RPMI8226 (cell line): ENCODE measurements around the gene LETM1.

Experiments used
- DNase-seq: peaks from one replicate; pipeline ENCODE4 v3.0.0-alpha.2; 2015

LETM1 gene

DNA sequence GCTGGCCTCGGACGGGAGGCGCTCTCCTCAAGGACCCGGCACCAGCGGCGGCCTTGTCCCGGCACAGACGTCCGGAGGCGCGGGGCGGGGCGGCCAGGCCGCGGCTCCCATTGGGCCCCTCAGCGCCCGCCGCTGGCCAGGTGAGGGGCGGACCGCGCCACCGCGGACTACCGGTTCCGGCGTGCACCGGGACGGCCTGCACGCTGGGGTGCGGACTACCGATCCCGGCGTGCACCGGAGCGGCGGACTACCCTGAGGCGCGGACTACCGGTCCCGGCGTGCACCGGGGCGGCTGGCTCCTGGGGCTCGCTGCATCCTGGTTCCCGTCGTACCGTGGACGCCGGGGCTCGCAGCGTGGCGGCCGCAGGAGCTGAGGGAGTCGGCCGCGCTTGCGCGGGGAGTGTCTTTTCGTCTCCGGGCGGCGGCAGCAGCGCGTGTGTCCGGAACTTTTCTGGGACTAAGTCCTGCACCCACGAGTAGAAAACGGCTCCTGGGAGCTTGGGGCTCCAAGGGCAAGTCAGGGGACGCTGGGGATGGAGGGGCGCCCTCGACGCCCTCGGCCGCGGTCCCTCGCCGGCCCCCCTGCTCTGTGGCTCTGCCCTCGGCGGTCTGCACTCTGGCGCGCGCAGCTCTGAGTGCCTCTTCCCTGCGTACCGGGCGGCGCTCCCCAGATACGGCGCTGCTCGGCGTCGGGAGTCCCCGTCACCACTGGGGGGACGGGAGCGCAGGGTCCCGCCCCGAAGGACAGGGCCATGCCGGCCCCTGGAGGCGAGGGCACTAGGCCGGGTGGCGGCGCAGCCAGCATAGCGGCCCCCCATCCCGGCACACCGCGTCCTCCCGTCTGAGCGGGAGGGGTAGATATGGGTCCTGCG lies at the start of gene LETM1:
LETM1 (minus strand) TSS at position 86 of the 872 bp plus-strand sequence. CDS start 206 bp downstream, outside the sequence.
- peak; percentile 90 for DNase-seq

DNA sequence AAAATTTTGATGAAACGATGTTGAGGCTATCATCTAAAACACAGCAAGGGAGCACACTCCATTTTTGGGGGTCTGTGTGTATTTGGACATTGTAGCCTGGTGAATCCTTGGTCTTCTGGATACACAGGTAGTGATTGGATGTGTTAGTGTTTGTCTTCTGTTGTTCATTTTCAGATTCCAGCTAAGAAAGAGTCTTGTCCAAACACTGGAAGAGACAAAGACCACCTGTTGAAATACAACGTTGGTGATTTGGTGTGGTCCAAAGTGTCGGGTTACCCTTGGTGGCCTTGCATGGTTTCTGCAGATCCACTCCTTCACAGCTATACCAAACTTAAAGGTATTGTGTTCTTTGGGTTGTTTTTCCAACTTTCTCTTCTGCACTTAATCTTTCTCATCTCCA lies 48.1 kb upstream of the LETM1 start:
- DNase-seq, result no peak

DNA sequence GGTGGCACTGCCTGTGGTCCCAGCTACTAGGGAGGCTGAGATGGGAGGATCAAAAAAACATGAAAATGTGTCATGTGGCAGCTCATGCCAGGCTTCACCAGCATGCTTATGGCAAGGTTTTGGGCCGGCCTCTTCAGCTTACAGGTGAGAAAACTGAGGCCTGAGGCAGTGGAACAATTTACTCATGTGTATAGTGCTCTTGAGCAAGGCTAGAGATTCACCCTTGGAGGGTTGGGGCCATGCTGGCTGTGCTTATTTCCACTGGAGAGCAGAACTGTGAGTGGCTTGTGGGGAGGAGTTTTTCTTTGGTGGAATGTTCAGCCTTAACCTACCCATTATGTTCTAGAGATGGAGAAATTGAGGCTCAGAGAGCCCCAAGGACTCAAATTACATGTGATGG lies 47.1 kb upstream of the LETM1 start:
- no peak for DNase-seq

- no peak for DNase-seq
These were observed 46.3 kb upstream of the LETM1 start for GRCh38 chr4:1902243-1902642.

DNA sequence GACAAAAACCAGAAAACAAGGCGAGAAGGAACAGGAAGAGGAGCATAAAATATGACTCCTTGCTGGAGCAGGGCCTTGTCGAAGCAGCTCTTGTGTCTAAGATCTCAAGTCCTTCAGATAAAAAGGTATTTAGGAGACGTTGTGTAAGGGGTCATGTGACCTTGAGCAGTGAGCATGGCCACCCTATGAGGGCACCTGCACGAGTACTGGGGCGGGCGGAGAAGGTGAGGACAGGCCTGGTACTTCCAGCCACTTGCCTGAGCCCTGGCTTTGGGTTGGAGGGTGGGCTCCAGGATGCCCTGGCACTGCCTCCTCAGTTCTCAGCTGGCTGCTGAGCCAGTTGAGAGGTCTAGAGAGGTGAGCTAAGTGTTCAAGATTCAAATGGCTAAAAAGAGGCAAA lies 45.2 kb upstream of the LETM1 start:
- no peak for DNase-seq

DNA sequence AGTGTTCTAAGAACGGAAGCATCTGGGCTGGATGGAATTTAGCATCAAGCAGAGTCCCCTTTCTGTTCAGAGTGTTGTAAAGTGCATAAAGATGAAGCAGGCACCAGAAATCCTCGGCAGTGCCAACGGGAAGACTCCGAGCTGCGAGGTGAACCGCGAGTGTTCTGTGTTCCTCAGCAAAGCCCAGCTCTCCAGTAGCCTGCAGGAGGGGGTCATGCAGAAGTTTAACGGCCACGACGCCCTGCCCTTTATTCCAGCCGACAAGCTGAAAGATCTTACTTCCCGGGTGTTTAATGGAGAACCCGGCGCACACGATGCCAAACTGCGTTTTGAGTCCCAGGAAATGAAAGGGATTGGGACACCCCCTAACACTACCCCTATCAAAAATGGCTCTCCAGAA lies 44.7 kb upstream of the LETM1 start:
- DNase-seq, result no peak

DNA sequence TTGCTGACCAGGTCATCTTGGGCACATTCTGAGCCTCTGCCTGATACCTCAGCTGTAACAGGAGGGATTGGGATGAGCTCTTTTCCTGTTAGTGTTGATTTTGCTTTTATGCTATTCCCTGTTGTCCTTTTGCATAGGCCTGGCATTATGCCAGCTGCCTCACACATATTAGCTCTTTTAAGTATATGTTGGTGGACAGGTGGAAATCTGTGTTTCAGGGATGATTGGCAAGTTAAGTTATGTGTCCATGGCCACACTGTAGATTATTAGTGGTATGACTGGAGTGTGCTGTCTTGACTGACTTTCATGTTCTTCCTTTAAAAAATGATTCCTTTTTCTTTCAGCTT lies 44.1 kb upstream of the LETM1 start:
- no peak for DNase-seq

DNA sequence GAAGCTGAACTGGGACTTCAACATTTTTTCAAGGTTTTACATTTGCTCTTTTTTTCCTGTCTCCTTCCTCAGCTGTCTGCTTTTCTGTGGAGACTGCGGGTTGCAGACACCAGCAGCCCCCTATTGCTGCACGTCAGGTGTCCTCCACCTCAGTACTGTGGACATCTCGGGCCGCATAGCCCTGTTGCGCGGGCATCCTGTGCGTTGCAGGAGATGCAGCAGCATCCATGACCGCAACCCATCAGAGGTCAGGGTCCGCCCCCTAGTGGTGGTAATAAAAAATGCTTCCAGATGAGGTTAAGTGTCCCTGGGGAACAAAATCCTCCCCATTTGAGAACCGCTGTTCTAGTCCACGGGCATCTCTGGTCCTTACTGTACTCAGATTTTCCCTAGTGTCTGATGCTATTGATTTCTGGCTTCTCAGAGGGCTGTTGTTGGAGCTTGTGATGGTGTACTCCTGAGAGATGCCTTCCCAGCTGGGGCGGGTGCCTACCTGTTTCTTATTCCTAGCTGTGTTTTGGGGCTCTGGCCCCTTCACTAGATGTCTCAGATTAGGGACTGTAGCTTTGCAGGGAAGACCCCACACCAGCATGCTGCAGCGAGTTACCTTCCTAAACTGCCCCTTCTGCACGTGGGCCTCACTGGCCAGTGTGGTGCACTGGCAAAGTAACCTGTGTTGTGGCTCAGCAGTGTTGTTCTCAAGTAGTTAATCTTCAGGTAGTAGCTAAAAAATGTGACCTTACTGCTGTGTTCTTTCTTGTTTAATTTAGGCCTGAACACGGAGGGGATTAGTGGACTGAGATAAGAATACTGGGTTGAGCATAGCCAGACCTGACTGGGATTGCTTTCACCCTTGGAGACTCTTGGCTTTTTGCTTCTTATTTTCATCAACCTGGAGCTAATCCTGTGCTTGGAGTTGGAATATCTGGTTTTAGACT lies 43.5 kb upstream of the LETM1 start:
- DNase-seq, result peak; percentile 74

GRCh38 chr4:1898681-1899080 lies 42.7 kb upstream of the LETM1 start:
- DNase-seq, result no peak

DNA sequence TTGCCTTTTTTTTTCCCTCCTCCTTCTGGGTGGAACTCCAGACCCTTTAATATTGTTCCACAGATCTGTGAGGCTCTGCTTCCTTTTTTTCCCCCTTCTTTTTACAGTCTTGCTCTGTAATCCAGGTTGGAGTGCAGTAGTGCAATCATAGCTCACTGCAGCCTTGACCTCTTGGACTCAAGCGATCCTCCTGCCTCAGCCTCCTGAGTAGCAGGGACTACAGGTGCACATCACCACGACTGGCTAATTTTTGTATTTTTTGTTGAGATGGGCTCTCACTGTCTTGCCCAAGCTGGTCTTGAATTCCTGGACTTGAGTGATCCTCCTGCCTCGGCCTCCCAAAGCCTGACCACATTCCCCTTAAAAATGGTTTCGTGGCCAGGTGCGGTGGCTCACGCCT lies 42.1 kb upstream of the LETM1 start:
- DNase-seq, result no peak

GRCh38 chr4:1896658-1896991 lies 40.7 kb upstream of the LETM1 start:
- no peak for DNase-seq

GRCh38 chr4:1895971-1896657 lies 40.2 kb upstream of the LETM1 start:
- no peak for DNase-seq

DNA sequence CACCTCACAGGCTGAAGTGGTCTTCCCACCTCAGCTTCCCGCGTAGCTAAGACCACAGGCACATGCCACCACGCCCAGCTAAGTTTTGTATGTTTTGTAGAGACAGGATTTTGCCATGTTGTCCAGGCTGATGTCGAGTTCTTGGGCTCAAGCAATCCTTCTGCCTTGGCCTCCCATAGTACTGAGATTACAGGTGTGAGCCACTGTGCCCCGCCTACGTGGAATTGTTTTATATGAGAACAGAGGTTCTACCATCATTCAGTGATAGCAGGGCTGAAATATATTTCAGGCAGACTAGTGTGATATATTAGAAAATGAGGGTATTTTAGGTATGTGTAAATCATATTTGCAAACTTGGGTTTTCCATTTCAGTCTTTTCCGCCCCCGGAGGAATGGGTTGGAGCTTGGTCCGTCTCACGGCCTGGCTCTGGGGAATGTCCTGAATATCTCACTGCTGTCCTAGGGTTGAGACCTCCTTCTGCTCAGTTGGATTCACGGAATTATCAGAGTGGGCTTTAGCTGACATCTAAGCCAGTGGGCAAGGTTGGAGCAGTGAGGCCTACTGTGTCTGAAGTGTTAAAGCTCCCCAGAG lies 35.1 kb upstream of the LETM1 start:
- no peak for DNase-seq

GRCh38 chr4:1887052-1887451 lies 31.1 kb upstream of the LETM1 start:
- DNase-seq, result no peak

DNA sequence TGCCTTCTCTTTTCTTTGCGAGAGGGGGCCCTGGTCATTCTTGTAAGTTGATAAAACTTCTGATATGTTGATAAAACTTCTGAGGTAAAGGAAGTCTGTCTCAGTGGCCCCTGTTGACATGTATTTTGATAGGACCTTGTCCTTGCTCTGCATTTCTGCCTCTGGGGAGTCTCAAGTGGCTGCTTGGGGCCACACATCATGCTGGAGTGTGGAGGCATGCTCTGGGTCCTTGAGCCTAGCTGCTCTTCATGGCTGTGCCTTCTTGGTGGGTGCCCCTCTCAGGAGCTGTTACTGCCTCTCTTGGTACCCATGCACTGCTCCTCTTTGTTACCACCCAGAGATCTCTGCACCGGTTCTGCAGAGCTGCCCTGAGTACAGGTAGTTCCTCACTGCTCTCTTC lies 29.5 kb upstream of the LETM1 start:
- no peak for DNase-seq

DNA sequence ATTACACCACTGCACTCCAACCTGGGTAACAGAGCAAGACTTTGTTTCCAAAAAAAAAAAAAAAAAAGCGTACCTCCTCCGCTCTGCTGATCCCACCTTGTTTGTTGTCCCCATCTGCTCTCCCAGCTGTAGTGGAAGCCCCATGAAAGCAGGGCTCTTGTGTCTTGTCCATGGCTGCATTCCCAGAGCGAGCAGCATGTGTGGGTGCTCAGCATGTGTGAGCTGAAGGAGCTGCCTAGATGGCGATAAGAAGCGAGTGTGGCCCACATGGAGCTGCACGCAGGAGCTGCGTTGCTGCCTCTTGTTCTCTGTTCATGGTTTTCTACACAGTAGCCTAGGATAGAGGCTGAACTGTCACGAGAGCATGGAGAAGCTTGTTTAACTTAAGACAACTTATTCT lies 27.6 kb upstream of the LETM1 start:
- no peak for DNase-seq

DNA sequence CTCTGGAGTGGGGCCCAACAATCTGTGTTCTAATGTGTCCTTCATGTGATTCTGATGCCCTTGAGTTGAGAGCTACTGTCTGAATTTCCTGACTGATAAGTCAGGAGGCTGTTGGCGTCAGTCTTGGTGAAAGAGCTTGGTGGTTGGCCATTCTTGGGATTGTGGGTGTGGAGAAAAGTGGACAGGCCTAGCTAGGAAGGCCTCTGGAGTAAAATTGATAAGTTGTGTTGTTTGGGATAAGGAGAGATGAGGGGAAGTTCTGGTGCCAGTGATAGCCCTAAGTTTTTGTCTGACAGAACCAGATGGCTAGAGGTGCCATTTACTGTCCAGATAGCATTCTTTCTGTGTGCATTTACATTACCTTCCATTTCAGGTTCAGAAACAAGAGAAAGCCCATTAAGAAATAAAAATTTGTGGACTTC lies 26.9 kb upstream of the LETM1 start:
- DNase-seq, result no peak

DNA sequence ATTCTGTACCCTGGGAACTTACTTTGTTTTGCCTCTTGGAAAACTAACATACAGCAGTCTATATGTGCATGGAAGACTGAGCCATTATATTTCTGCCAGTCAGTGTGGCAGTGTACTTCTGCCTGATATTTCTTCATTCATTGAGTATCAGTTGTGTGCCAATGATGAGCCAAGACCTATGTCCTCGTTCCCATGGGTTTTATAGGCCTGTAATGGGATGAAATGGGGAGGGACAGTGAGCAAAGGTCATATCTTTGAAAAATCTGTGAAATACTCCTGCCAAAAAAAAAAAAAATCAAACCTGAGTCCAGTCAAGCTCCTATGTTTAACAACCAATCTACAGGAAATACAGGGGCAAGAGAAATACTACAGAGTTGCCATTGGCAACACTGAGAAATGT lies 24.4 kb upstream of the LETM1 start:
- DNase-seq, result no peak

DNA sequence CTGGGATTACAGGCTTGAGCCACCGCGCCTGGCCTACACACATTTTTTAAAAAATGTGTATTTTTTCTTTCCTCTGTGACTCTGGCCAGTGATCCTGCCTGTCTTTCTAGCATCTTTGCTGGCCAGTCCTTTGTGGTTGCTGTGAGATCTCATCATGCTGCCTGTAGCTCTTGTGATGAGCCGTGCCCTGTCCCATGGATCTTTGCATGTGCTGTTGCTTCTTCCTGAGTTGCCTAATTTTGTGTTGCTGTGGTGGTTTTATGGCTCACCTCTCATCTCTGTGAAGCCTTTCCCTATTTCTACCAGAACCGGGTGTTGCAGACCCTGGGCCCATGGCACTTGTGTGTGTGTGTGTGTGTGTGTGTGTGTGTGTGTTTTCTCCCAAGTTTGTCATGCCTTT lies 23.5 kb upstream of the LETM1 start:
- no peak for DNase-seq

DNA sequence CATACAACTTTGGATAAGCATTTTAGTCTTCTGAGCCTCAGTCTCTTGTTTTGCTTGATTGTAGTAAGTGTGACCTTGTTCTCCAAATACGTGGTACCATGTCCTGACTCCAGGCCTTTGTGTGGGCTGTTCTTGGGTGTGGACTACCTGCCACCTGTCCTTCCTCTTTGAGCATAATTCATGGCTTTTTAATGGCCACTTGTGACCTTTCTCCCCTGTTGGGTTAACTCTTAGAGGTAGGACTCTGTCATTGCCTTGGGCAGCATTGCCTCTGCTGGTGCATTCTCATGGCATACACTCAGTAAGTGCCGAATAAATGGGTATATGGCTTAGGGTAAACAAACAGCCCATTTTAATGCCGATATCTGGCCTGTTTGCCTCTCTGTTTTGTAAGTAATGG lies 18.2 kb upstream of the LETM1 start:
- no peak for DNase-seq

- no peak for DNase-seq
These were observed 17.8 kb upstream of the LETM1 start for GRCh38 chr4:1873776-1874175.

DNA sequence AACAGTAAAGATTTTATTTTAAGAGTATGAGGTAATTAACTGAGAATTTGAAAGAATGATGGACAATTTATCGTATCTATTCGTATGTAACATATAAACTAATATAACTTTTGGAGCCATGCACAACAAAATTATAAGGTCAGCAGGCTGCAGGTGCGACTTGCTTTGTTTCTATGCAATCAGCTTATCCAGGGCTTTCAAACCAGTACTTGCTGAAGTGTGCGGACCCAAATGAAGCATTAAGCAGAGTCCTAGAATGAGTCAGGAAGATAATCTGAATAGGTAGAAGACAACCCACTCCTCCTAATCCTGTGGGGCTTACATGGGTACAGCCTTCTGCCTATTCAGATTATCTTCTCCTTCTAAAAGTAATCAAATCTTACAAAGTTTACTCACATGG lies 17.3 kb upstream of the LETM1 start:
- DNase-seq, result no peak

DNA sequence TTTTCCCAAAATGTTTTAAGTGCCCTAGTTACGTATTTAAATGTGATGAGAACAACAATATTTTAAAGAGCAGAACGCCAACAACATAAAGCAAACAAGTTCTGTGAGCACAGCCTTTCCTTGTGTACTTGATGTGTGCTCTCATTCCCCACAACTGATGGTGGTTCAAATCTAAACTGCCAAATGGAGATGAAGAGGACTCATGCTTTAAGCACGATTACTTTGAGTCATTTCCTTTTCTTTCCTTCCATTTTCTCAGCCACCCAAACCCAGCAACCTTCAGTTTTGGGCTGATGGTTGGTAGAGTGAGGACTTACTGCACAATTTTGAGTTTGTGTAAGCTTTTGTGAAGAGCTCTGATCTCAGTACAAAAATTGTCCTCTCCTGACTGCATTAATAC lies 16.9 kb upstream of the LETM1 start:
- DNase-seq, result no peak
